ENCODE data around the gene MYO1D. TPM values are rescaled to one million over a fixed set of nuclear protein-coding genes. Genes with fewer than 3 reads are reported as not detected.

Gene MYO1D
- total RNA-seq, 1 experiment from 2014 or later: 29.9 TPM

GRCh38 chr17:32569171-32570080 lies 307.5 kb downstream of the MYO1D start (continued):
- TF ChIP-seq PRDM15 (CRISPR knock-in tag; IDR thresholded peaks at IDR 0.05): no peak

- peaks cover 10% of the 10 kb centered on the region for H3K4me1 Mint-ChIP-seq
- no peak overlapping the region for H3K4me3 Mint-ChIP-seq
- ATAC-seq (no peak), DNase-seq (ENCODE audit: low spot score) (no peak)
- ChIA-PET POLR2A (interaction anchor here (0.6 kb wide), 1 partner anchor 86 kb away, joined by 3 read pairs; no protein-coding TSS in a partner anchor), CTCF (no interaction called here)
- H3K27ac Mint-ChIP-seq: no peak overlapping the region
- no peaks in the 10 kb centered on the region for H3K27me3 Mint-ChIP-seq (ENCODE audit: low read depth)
- TF ChIP-seq MYBL2 (CRISPR knock-in tag; IDR thresholded peaks at IDR 0.05) (no peak), HMGA2 (CRISPR knock-in tag; IDR thresholded peaks at IDR 0.05) (no peak), ATF6 (CRISPR knock-in tag; IDR thresholded peaks at IDR 0.05) (no peak), CREM (CRISPR knock-in tag; IDR thresholded peaks at IDR 0.05) (no peak), GTF2I (CRISPR knock-in tag; conservative IDR thresholded peaks at IDR 0.05) (no peak), ELF4 (CRISPR knock-in tag; IDR thresholded peaks at IDR 0.05; ENCODE audit: low read depth) (no peak), ZBTB21 (CRISPR knock-in tag; IDR thresholded peaks at IDR 0.05; ENCODE audit: borderline replicate concordance) (no peak), OVOL2 (CRISPR knock-in tag; IDR thresholded peaks at IDR 0.05; ENCODE audit: borderline replicate concordance) (no peak), ZNF138 (CRISPR knock-in tag; conservative IDR thresholded peaks at IDR 0.05) (no peak), NR2C2 (CRISPR knock-in tag; IDR thresholded peaks at IDR 0.05) (no peak), ZNF121 (CRISPR knock-in tag; IDR thresholded peaks at IDR 0.05) (no peak), USF1 (CRISPR knock-in tag; IDR thresholded peaks at IDR 0.05) (no peak), ATF1 (CRISPR knock-in tag; IDR thresholded peaks at IDR 0.05) (no peak), NR3C1 (CRISPR knock-in tag; conservative IDR thresholded peaks at IDR 0.05; ENCODE audit: low read depth) (no peak), JAZF1 (CRISPR knock-in tag; IDR thresholded peaks at IDR 0.05) (no peak), SMAD4 (CRISPR knock-in tag; IDR thresholded peaks at IDR 0.05) (no peak), ZNF232 (CRISPR knock-in tag; IDR thresholded peaks at IDR 0.05) (no peak), PRDM15 (CRISPR knock-in tag; IDR thresholded peaks at IDR 0.05) (no peak), ATF2 (CRISPR knock-in tag; IDR thresholded peaks at IDR 0.05; ENCODE audit: borderline replicate concordance, low read depth) (no peak)
- no peaks in the 10 kb centered on the region for H3K36me3 Mint-ChIP-seq
- H3K9me3 Mint-ChIP-seq: no peaks in the 10 kb centered on the region
Measured at GRCh38 chr17:32568705-32569104, 308.2 kb downstream of the MYO1D start.
